DMS53 treated with DMSO at 0.1 percent for 48 hours (cell line): ENCODE data around the gene ZNF396.

Experiments
- DNase-seq: peaks from one replicate; lab custom pipeline; 2025; ENCODE audit not compliant: unreplicated experiment; lab: John Stamatoyannopoulos, UW

The ZNF396 gene

DNA sequence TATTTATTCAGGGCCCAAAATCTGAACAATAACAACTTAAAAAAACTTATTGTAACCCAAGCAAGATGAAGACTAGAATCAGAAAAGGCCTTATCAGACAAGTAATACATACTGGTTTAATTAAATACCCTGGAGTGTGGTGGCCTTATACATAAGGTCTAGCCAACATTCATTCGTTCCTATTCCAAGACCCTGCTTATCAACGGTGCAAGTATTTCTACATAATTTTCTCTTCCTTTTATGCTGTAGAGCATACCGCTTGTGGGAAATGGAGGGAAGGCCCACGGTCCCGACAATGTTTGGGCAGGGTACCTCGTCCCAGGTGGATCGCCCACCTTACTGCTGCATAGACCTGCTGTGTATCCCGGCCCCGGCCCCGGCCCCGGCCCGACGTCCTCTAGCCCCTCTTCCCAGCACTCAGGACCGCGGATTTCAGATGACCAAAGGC is 33.6 kb downstream of the ZNF396 start:
- no peak for DNase-seq

DNA sequence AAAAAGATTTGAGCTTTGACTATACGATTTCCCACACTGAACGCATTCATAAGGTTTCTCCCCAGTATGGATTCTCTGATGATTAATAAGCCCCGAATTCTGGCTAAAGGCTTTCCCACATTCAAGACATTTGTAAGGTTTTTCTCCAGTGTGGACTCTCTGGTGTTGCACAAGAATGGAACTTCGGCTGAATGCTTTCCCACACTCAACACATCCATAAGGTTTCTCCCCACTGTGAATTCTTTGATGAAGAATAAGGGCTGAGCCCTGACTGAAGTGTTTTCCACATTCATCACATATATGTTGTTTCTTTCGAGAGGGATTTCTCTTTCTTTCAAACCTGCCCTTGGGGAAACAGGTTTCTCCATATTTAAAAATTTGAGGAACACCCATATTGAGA is 39.9 kb downstream of the ZNF396 start:
- no peak for DNase-seq

DNA sequence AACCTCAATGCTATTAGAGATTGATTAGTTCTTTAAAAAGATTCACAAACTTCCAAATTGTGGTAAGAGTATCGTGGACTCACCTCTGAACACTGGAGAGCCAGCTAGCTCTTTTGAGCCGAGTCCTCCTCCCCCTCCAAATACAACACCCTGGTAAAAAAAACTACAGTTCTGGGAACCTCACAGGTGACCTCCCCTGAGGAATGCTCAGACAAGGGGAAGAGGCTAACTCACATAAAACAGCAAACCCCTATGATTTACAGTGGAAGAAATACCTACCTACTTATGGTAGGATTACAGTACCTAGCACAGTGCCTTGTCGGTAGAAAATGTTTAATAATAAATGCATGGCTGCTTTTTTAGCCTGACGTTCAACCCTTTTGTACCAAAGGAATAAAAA is 41.3 kb downstream of the ZNF396 start:
- DNase-seq: no peak

DNA sequence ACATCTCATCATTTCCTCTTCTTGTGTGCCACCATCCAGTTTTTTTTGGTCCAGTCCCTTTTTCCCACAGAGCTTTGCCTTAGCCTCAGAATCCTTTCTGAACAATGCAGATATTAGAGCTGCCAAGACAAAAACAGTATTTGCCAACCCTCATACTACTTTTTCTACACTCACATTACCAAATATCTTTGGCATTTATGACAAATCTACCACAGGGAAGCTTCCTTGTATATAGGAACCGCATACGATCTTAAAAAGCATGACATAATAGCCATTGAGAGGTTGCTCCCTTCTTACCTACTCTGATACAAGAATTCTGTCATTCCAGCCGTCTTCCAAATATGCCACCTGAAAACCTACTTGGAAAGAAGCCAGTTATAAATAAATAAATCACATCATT is 42.3 kb downstream of the ZNF396 start:
- no peak for DNase-seq

DNA sequence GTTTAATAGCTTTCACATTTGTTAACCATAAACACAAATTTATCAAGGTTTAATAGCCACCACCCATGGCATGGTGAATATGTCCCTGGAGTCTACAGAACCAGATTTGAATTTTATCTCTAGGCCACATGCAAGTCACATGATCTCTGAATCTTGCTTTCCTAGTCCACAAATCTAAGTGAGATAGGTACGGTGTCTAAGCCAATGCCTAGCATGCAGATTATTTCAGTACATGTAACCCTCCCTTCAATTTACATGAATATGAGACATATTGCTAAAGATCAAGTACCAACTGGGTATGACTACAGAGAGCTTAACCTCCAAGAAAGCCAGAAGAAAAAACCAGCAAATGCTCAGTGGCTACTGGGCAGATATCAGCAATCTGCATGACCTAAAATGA is 42.9 kb downstream of the ZNF396 start:
- no peak for DNase-seq

DNA sequence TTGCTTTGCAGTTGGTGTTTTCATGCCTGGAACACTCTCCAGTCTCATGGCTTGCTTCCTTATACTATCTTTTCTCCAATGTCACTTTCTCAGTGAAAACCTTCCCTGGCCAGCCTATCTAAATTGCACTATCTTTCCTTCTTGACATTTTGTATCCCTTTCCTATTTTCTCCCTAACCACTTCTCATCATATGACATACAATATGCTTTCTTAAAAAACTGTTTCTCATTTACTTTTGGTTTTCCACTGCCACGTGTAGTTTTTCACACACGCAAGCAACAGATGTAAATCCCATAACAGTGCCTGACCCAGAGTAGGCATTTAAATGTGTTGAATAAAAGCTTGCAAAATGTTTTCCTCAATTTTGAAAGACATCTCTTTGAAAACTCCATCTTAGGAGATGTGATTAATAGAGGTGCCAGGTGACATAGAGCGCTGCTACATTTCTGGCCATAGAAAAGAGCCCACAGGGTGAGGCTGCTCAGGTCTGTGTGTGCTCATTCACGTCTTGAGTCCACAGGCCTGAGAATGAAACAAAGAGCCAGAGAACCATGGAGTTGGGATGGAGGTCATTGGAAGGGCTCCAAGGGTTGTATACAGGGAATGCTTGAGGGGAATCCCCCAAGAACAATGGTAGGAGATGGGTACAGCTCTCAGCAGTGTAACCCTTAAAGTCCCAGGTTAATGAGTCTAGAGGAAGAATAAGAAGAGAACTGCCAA is 45.6 kb downstream of the ZNF396 start:
- DNase-seq: no peak

DNA sequence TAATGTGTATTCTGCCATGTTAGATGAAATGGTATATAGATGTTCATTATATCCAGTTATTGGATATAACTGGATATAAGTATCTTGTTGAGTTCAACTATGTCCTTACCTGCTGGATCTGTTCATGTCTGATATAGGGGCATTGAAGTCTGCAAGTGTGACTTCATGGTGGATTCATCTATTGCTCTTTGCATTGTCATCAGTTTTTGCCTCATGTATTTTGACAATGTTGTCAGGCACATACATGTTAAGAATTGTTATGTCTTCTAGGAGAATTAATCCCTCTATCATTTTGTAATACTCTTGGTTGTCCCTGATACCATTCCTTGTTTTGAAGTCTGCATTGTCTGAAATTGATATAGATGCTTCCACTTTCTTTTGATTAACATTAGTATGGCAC is 48.3 kb downstream of the ZNF396 start:
- no peak for DNase-seq

DNA sequence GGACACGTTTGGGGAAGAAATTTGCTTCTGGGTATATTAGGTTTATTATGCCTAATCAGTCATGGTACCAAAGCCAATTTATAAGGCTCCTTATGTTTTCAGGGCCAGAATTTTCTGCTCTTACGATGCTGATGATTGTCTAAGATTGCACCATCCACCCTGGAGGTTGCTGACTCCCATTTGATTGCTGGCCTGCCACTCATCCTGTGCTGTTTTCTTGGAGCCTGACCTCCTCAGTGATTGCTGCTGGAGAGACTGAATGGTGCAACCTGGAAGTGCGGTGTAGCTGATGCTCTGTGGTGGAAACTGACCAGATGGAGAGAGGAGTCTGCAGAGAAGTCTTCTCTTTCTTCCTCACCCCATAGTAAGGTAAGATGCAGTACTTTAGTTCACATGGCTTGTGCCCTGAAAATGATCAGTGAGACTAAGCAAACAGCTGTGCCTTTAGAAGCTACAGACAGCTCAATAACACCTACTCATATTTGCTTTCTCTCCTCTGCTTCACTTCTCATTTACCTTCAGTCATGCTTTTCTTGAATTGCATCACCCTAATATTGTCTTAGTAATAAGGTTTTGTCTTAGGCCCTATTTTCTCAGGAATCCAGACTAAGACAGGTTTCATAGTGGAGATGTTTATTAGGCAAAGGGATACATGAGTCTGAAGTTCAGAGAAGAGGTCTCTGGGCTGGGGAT is 50.3 kb downstream of the ZNF396 start:
- peak; percentile 33 for DNase-seq

DNA sequence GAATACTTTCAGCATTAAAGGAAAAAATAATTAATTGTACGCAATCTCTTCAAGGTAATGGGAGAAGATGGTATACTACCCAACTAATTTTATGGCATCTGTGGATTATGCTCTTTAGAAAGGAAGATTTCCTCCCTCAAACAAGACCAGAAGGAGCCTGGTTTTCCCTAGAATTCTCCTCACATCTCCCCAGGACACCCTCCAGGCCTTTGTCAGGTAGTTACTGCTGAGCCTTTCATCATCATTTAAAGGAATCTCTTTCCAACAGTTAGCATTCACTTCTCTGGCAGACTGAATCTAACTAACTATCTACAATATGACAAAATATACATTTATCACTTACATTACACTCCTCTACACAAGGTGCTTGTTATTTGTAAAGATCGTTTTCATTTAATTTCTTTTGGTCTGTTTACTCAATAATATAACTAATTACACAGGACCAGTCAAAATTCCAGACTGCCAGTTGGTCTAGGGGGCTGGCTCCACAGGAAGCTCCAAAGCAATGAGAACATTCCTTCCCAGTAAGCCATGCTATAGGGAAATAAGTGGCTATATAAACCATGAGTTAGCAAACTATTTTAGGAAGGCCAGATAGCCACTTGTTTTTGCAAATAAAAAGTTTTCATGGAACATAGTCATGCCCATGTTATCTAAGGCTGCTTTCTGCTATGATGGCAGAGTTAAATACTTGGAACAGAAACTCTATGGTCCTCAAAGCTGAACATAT is 52.0 kb downstream of the ZNF396 start:
- DNase-seq: no peak

DNA sequence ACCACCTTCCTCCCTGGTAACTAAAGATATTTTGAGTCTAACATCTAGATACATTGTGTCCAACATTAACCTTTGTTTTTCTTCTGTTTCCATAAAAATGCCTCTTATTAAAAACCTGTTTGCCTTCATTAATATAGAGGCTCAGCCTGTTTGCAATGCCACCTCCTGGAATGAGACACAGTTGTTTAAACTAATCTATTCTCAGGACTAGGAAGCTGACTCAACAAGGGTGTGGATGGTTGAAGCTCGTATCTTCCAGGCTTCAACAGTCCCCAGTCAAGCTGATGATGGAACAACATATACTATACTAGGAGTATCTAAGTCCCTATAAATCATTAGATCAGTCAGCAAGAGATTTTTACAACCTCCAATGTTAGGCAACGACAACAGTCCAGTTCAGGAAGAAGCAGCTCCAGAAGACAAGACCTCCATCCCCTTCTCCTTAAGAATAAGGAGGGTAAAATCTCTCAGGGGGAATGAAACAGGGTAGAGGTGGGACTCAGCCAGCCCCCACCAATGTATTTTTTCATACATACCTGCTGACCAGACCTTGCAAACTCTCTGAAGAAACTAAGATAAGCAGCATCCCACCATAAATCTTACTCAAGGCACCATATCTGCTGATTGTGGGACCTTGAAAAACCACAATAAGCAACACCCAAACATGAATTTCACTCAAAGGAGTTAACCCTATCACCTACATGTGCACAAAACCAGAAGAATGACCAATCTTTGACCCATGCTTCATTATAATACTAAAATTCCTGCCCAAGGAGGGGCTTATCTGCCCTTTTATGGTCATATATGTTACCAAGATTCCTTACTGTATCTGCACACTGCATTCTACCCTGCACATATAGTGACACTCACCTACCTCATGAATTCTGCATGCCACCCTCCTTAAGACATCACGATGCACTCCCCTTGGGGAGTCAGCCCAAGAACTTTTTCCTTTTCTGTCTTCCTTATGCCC is 54.4 kb downstream of the ZNF396 start:
- no peak for DNase-seq
